Measurements from ENCODE around the gene TTLL8.
"Not testable (repeated sequence)": the region's sequence is repeated elsewhere in the genome, so short reads cannot be mapped to it uniquely, and the experiment has no call there.

DNA sequence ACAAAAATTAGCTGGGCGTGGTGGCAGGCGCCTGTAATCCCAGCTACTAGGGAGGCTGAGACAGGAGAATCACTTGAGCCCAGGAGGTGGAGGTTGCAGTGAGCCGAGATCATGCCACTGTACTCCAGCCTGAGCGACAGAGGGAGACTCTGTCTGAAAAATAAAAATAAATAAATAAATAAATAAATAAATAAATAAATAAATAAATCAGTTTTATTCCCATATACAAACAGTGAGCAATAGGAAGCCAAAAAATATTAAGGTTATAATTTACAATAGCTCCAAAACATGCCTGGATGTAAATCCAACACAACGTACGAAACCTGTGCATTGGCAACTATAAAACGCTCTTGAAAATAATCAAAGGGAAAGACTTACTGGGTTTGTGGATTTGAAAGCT, 76.3 kb downstream of the TTLL8 start:
- TF ChIP-seq, protein P1, sequence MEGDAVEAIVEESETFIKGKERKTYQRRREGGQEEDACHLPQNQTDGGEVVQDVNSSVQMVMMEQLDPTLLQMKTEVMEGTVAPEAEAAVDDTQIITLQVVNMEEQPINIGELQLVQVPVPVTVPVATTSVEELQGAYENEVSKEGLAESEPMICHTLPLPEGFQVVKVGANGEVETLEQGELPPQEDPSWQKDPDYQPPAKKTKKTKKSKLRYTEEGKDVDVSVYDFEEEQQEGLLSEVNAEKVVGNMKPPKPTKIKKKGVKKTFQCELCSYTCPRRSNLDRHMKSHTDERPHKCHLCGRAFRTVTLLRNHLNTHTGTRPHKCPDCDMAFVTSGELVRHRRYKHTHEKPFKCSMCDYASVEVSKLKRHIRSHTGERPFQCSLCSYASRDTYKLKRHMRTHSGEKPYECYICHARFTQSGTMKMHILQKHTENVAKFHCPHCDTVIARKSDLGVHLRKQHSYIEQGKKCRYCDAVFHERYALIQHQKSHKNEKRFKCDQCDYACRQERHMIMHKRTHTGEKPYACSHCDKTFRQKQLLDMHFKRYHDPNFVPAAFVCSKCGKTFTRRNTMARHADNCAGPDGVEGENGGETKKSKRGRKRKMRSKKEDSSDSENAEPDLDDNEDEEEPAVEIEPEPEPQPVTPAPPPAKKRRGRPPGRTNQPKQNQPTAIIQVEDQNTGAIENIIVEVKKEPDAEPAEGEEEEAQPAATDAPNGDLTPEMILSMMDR (IDR thresholded peaks at IDR 0.05) = not testable (repeated sequence)
- TF ChIP-seq POLR2A (IDR thresholded peaks at IDR 0.05) = not testable (repeated sequence)

All from lower leg skin (tissue), 3 donors.